HepG2 (cell line): ENCODE data around the gene HSPA1B. TPM values are rescaled to one million over a fixed set of nuclear protein-coding genes. Genes with fewer than 3 reads are reported as not detected.

ENCODE experiments used
- ADNP ChIP-seq: sonication (generic); formaldehyde crosslinking; IDR thresholded peaks from 2 replicates; pipeline ENCODE4 v1.4.0; 2020; ENCODE audit warnings: missing genetic modification reagents
- FOXA1 ChIP-seq, 2 experiments: fragments of 450-650 bp in 1 of 2; sonication (generic) in 1 of 2; formaldehyde crosslinking in 1 of 2; IDR thresholded peaks; 2 replicates each; pipeline versions ENCODE4 v1.4.0 to v1.6.1; 2016 to 2020; ENCODE audit warnings: missing genetic modification reagents in 1 of 2
- GATA4 ChIP-seq: sonication (generic); IDR thresholded peaks from 2 replicates; pipeline ENCODE4 v1.6.1; 2016; ENCODE audit warnings: antibody characterized with exemption, low read depth, borderline replicate concordance
- HBP1 ChIP-seq: IDR thresholded peaks from 2 replicates; pipeline ENCODE4 v1.6.1; 2016; ENCODE audit warnings: low read depth, control low read depth
- HMGXB4 ChIP-seq, 2 experiments: sonication (generic) in 1 of 2; formaldehyde crosslinking in 1 of 2; IDR thresholded peaks; 2 replicates each; pipeline versions ENCODE4 v1.4.0 to v1.6.1; 2018 to 2020; ENCODE audit warnings: missing genetic modification reagents in 2 of 2, borderline replicate concordance in 1 of 2, low read depth in 1 of 2, mild to moderate bottlenecking in 1 of 2, missing biosample characterization in 1 of 2
- POLR2A ChIP-seq, 2 experiments: IDR thresholded peaks; 2 replicates each; pipeline ENCODE4 v1.6.1; 2011; ENCODE audit warnings: low read depth in 2 of 2, low read length in 2 of 2, mild to moderate bottlenecking in 1 of 2, moderate library complexity in 1 of 2; ENCODE audit not compliant: insufficient read depth in 1 of 2
- SRF ChIP-seq: IDR thresholded peaks from 2 replicates; pipeline ENCODE4 v1.6.1; 2011; ENCODE audit warnings: mild to moderate bottlenecking, low read depth, low read length, moderate library complexity
- TFDP1 ChIP-seq: IDR thresholded peaks from 2 replicates; pipeline ENCODE4 v1.6.1; 2016; ENCODE audit warnings: missing compliant biosample characterization, missing genetic modification reagents, borderline replicate concordance
- ZNF549 ChIP-seq: sonication (generic); formaldehyde crosslinking; IDR thresholded peaks from 2 replicates; pipeline ENCODE4 v1.5.0; 2020; ENCODE audit warnings: missing genetic modification reagents
- ZNF740 ChIP-seq: sonication (generic); formaldehyde crosslinking; IDR thresholded peaks from 2 replicates; pipeline ENCODE4 v1.4.0; 2020; ENCODE audit warnings: missing genetic modification reagents
- polyA plus RNA-seq, 8 experiments: library from polyadenylated mRNA; depleted of rRNA in 3 of 8; stranded (reverse) in 7 of 8; unstranded in 1 of 8; fragments of >200 nt; fragmentation: Illumina TruSeq in 4 of 8; extraction: Trizol in 4 of 8; gene quantifications; 2 replicates each; pipeline versions ENCODE4 v1.2.1 to v1.2.3, GENCODE V29; 2011 to 2016; ENCODE audit warnings: low read depth in 4 of 8, missing spikeins in 1 of 8, mixed read lengths in 1 of 8; ENCODE audit not compliant: insufficient read depth in 1 of 8
- total RNA-seq, 5 experiments: library from RNA; depleted of rRNA; stranded (reverse); fragments of >200 nt; fragmentation: Illumina TruSeq; extraction: Trizol; gene quantifications; 2 replicates each; pipeline ENCODE4 v1.2.3, GENCODE V29; 2016; ENCODE audit warnings: low read depth in 1 of 5
- TF ChIP-seq, protein P1 (sequence below): sonication (generic); formaldehyde crosslinking; IDR thresholded peaks from 2 replicates; pipeline ENCODE4 v1.5.1; 2020; ENCODE audit warnings: mild to moderate bottlenecking, missing genetic modification reagents, borderline replicate concordance
- TF ChIP-seq, protein P2 (sequence below): IDR thresholded peaks from 2 replicates; pipeline ENCODE4 v1.6.1; 2012; ENCODE audit warnings: inconsistent platforms

Gene HSPA1B
- total and polyA plus RNA-seq, 2 of the 13 experiments (the other 11 are each of a cell fraction or from before 2014, with no cell fraction given) = 26.0 to 186 TPM

DNA sequence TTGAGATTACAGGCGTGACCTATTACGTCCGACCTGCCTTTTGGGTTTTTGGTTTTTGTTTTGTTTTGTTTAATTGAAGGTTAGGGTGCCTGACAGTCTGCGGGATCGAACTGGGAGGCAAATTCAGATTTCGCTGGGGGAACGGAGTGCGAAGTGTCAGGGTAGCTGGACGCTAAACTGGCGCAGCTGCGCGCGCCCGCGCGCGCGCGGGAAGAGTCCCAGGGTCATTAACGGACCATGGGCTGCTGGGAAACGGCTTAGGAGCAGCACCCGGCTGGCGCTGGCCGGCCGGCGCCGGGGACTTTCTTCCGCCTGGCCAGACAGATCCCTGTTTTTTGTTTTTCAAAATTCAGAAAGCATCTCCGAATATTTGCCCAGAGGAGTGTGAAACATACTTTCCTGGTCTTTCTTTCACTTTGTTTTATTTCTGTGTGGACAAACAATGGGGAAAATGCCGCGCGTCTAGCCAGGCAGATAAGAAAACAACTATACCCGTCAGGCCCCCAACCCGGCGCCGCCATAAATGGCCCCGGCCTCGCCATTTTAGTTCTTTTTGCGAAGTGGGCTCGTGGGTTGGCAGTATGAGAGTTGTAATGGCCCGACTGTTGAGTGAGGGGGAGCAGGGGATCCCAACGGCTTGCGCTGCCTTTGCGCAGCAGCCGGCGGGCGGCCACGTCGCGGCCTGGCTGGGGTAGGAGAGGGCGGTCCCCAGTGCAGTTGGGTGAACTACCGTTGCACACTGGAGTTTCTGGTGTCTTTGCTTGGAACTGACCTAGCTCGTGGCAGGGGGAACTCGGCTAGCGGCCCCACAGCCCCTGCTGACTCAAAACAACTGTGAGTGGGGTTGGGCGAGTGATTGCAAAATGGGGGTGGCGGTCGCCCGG is 7.1 kb downstream of the HSPA1B start (continued):
- TF ChIP-seq, protein P1, sequence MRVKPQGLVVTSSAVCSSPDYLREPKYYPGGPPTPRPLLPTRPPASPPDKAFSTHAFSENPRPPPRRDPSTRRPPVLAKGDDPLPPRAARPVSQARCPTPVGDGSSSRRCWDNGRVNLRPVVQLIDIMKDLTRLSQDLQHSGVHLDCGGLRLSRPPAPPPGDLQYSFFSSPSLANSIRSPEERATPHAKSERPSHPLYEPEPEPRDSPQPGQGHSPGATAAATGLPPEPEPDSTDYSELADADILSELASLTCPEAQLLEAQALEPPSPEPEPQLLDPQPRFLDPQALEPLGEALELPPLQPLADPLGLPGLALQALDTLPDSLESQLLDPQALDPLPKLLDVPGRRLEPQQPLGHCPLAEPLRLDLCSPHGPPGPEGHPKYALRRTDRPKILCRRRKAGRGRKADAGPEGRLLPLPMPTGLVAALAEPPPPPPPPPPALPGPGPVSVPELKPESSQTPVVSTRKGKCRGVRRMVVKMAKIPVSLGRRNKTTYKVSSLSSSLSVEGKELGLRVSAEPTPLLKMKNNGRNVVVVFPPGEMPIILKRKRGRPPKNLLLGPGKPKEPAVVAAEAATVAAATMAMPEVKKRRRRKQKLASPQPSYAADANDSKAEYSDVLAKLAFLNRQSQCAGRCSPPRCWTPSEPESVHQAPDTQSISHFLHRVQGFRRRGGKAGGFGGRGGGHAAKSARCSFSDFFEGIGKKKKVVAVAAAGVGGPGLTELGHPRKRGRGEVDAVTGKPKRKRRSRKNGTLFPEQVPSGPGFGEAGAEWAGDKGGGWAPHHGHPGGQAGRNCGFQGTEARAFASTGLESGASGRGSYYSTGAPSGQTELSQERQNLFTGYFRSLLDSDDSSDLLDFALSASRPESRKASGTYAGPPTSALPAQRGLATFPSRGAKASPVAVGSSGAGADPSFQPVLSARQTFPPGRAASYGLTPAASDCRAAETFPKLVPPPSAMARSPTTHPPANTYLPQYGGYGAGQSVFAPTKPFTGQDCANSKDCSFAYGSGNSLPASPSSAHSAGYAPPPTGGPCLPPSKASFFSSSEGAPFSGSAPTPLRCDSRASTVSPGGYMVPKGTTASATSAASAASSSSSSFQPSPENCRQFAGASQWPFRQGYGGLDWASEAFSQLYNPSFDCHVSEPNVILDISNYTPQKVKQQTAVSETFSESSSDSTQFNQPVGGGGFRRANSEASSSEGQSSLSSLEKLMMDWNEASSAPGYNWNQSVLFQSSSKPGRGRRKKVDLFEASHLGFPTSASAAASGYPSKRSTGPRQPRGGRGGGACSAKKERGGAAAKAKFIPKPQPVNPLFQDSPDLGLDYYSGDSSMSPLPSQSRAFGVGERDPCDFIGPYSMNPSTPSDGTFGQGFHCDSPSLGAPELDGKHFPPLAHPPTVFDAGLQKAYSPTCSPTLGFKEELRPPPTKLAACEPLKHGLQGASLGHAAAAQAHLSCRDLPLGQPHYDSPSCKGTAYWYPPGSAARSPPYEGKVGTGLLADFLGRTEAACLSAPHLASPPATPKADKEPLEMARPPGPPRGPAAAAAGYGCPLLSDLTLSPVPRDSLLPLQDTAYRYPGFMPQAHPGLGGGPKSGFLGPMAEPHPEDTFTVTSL (CRISPR knock-in tag) = peak; percentile 27; the same call in 1 of the 2 replicates
- peak; percentile 97 to 99 for TF ChIP-seq POLR2A (IDR thresholded peaks at IDR 0.05; ENCODE audit: insufficient read depth in 1 of 2, low read depth in 2 of 2, low read length in 2 of 2)
- peak; percentile 95 for TF ChIP-seq ZNF740 (CRISPR knock-in tag)
- TF ChIP-seq ADNP (CRISPR knock-in tag) = 0 out of 2 replicates have a peak, but pooled peaks have one; percentile 45
- TF ChIP-seq ZNF549 (CRISPR knock-in tag) = no peak
- peak; percentile 93 for TF ChIP-seq TFDP1
- peak; percentile 85 to 89; a peak in 2 of 4 replicates for TF ChIP-seq HMGXB4 (CRISPR knock-in tag; IDR thresholded peaks at IDR 0.05; ENCODE audit: borderline replicate concordance in 1 of 2, low read depth in 1 of 2)
- 0 out of 2 replicates have a peak, but pooled peaks have one; percentile 53 for TF ChIP-seq SRF
- TF ChIP-seq, protein P2, sequence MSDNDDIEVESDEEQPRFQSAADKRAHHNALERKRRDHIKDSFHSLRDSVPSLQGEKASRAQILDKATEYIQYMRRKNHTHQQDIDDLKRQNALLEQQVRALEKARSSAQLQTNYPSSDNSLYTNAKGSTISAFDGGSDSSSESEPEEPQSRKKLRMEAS = peak; percentile 80
- peak; percentile 84 for TF ChIP-seq GATA4
- peak; percentile 96 for TF ChIP-seq HBP1 (CRISPR knock-in tag)
- TF ChIP-seq FOXA1 (IDR thresholded peaks at IDR 0.05) = no peak
- TF ChIP-seq FOXA1 (CRISPR knock-in tag; IDR thresholded peaks at IDR 0.05) = no peak
